Thoracic aorta (tissue), 2 donors: ENCODE data around the gene SMIM14. TPM values are rescaled to one million over a fixed set of nuclear protein-coding genes. Genes with fewer than 3 reads are reported as not detected.

Source experiments
- ATAC-seq: fragments of 150-250 bp; one replicate; pipeline ENCODE4 v1.8.0; 2017; ENCODE audit warnings: low read depth; ENCODE audit not compliant: insufficient number of reproducible peaks, low FRiP score
- DNase-seq: peaks from one replicate; pipeline ENCODE4 v3.0.0-alpha.2; 2020; ENCODE audit warnings: low spot score
- H3K27ac ChIP-seq, 2 donors: fragments of 200-600 bp; sonication (generic); 1 replicate in 1 of 2; 2 replicates in 1 of 2; pipeline ENCODE4 v1.5.1; 2016; ENCODE audit warnings: mild to moderate bottlenecking in 2 of 2, moderate library complexity in 2 of 2
- H3K27me3 ChIP-seq: fragments of 200-600 bp; sonication (generic); replicated peaks from 2 replicates; pipeline ENCODE4 v1.6.0; 2016; ENCODE audit warnings: mild to moderate bottlenecking; ENCODE audit not compliant: insufficient read depth
- H3K36me3 ChIP-seq: fragments of 200-600 bp; sonication (generic); one replicate; pipeline ENCODE4 v1.5.1; 2016
- H3K4me1 ChIP-seq, 2 donors: fragments of 200-600 bp; sonication (generic); 1 replicate in 1 of 2; 2 replicates in 1 of 2; pipeline versions ENCODE4 v1.5.1 to v1.6.0; 2016; ENCODE audit warnings: low read depth in 2 of 2, mild to moderate bottlenecking in 1 of 2; ENCODE audit not compliant: control insufficient read depth in 1 of 2
- H3K4me3 ChIP-seq: fragments of 200-600 bp; sonication (generic); 2 replicates; pipeline ENCODE4 v1.5.1; 2016; ENCODE audit warnings: mild to moderate bottlenecking
- H3K9me3 ChIP-seq: fragments of 200-600 bp; sonication (generic); 2 replicates; pipeline ENCODE4 v1.5.1; 2016
- CTCF ChIP-seq: fragments of 200-600 bp; sonication (generic); IDR thresholded peaks from one replicate; pipeline ENCODE4 v1.5.1; 2019; ENCODE audit warnings: antibody characterized with exemption
- total RNA-seq, 2 donors: library from RNA; depleted of rRNA; stranded (reverse); fragments of >200 nt; gene quantifications; one replicate each; pipeline versions ENCODE4 v1.1.0 to v1.2.3, GENCODE V29; 2016

The SMIM14 gene
- total RNA-seq, 2 donors from 2014 or later = 41.0 to 58.1 TPM

- ATAC-seq = no peak
- no peaks in the 10 kb centered on the region for H3K27me3 ChIP-seq
- H3K4me1 ChIP-seq = peaks cover 0 to 20% of the 10 kb centered on the region in 2 donors
- no peaks in the 10 kb centered on the region for H3K9me3 ChIP-seq
- DNase-seq = no peak
- H3K27ac ChIP-seq = no peak overlapping the region
- no peak overlapping the region for H3K4me3 ChIP-seq
- no peak for TF ChIP-seq CTCF
- peaks cover 13% of the 10 kb centered on the region for H3K36me3 ChIP-seq
These were observed 108.0 kb downstream of the SMIM14 start for GRCh38 chr4:39530682-39531081.

- no peak overlapping the region for H3K27ac ChIP-seq
- H3K4me1 ChIP-seq = peaks cover 2 to 30% of the 10 kb centered on the region in 2 donors
- H3K27me3 ChIP-seq = no peaks in the 10 kb centered on the region
- H3K36me3 ChIP-seq = peaks cover 10% of the 10 kb centered on the region
- no peak for DNase-seq
- ATAC-seq = no peak
- H3K4me3 ChIP-seq = no peak overlapping the region
- no peaks in the 10 kb centered on the region for H3K9me3 ChIP-seq
- no peak for TF ChIP-seq CTCF
These were observed 109.1 kb downstream of the SMIM14 start for GRCh38 chr4:39529534-39529933.

GRCh38 chr4:39528061-39528465 lies 110.6 kb downstream of the SMIM14 start:
- ATAC-seq (peak; percentile 56), DNase-seq (peak; percentile 71)
- Histone ChIP-seq H3K4me1 (peaks cover 4 to 31% of the 10 kb centered on the region in 2 donors), H3K27ac (peak overlapping the region; percentile 91), H3K36me3 (peaks cover 3% of the 10 kb centered on the region), H3K4me3 (peak overlapping the region; percentile 79), H3K9me3 (no peaks in the 10 kb centered on the region), H3K27me3 (no peaks in the 10 kb centered on the region)
- no peak for TF ChIP-seq CTCF

GRCh38 chr4:39527296-39528060 lies 111.2 kb downstream of the SMIM14 start, which contains the start of gene UGDH:
UGDH (minus strand) TSS chr4:39527439; CDS start chr4:39521512, 5,927 bp downstream.
- no peak for TF ChIP-seq CTCF
- DNase-seq (peak; percentile 89), ATAC-seq (peak; percentile 96)
- no peaks in the 10 kb centered on the region for H3K9me3 ChIP-seq
- peak within 1 kb of the TSS; percentile 79 for H3K4me3 ChIP-seq
- peak within 1 kb of the TSS; percentile 91 for H3K27ac ChIP-seq
- peaks cover 5 to 36% of the 10 kb centered on the region in 2 donors for H3K4me1 ChIP-seq
- no peaks in the 10 kb centered on the region for H3K27me3 ChIP-seq
- no peaks in the 10 kb centered on the region for H3K36me3 ChIP-seq

- no peak for TF ChIP-seq CTCF
- Histone ChIP-seq H3K4me3 (peak overlapping the region; percentile 79), H3K27ac (peak overlapping the region; percentile 91), H3K9me3 (no peaks in the 10 kb centered on the region), H3K4me1 (peaks cover 9 to 42% of the 10 kb centered on the region in 2 donors), H3K36me3 (no peaks in the 10 kb centered on the region), H3K27me3 (no peaks in the 10 kb centered on the region)
- DNase-seq = no peak
- ATAC-seq = no peak
These were observed 111.8 kb downstream of the SMIM14 start for GRCh38 chr4:39526765-39527295.
